Measurements from ENCODE around the gene APOM.

Gene APOM

GRCh38 chr6:31655349-31656237 is at the start of gene APOM:
APOM (plus strand) TSS chr6:31655894; CDS start chr6:31655967, 73 bp downstream.
- no peak for DNase-seq

- DNase-seq = no peak
Observed at GRCh38 chr6:31607317-31607716, 48.4 kb upstream of the APOM start.

GRCh38 chr6:31609519-31610406 is 45.9 kb upstream of the APOM start:
- DNase-seq = no peak

- DNase-seq = no peak
Observed at GRCh38 chr6:31610968-31611367, 44.7 kb upstream of the APOM start.

GRCh38 chr6:31614075-31614619 is 41.5 kb upstream of the APOM start:
- peak; percentile 13 for DNase-seq

GRCh38 chr6:31614684-31615578 is 40.8 kb upstream of the APOM start, which contains the start of gene AIF1:
AIF1 (plus strand) TSS chr6:31615234; CDS start chr6:31615330, 96 bp downstream.
- peak; percentile 16 for DNase-seq

- no peak for DNase-seq
Observed at GRCh38 chr6:31615748-31616147, 39.9 kb upstream of the APOM start.

GRCh38 chr6:31617010-31617409 is 38.7 kb upstream of the APOM start:
- DNase-seq = no peak

- peak; percentile 98 for DNase-seq
Observed at GRCh38 chr6:31619805-31620585, 35.7 kb upstream of the APOM start.

GRCh38 chr6:31620586-31621319 is 34.9 kb upstream of the APOM start, which contains the start of gene PRRC2A:
PRRC2A (plus strand) TSS chr6:31620715; CDS start chr6:31622790, 2,075 bp downstream.
- peak; percentile 81 for DNase-seq

- no peak for DNase-seq
Observed at GRCh38 chr6:31621320-31621939, 34.3 kb upstream of the APOM start.

GRCh38 chr6:31621991-31622390 is 33.7 kb upstream of the APOM start:
- DNase-seq = no peak

- DNase-seq = no peak
Observed at GRCh38 chr6:31622684-31623091, 33.0 kb upstream of the APOM start.

GRCh38 chr6:31624070-31624469 is 31.6 kb upstream of the APOM start:
- DNase-seq = no peak

GRCh38 chr6:31626952-31627351 is 28.7 kb upstream of the APOM start:
- DNase-seq = no peak

GRCh38 chr6:31627690-31628287 is 27.9 kb upstream of the APOM start:
- DNase-seq = no peak

GRCh38 chr6:31629014-31629413 is 26.7 kb upstream of the APOM start:
- DNase-seq = no peak

- no peak for DNase-seq
Observed at GRCh38 chr6:31630177-31630934, 25.3 kb upstream of the APOM start.

GRCh38 chr6:31631209-31631608 is 24.5 kb upstream of the APOM start:
- no peak for DNase-seq

Measured in midbrain (tissue), 1 donor.